Measurements from ENCODE around the gene ISG15. TPM values are rescaled to one million over a fixed set of nuclear protein-coding genes. Genes with fewer than 3 reads are reported as not detected.
A peak's percentile ranks its signal among the peaks of the same experiment; 100 is the strongest.

Gene ISG15
- total RNA-seq, 1 donor from 2014 or later = 14.3 TPM

DNA sequence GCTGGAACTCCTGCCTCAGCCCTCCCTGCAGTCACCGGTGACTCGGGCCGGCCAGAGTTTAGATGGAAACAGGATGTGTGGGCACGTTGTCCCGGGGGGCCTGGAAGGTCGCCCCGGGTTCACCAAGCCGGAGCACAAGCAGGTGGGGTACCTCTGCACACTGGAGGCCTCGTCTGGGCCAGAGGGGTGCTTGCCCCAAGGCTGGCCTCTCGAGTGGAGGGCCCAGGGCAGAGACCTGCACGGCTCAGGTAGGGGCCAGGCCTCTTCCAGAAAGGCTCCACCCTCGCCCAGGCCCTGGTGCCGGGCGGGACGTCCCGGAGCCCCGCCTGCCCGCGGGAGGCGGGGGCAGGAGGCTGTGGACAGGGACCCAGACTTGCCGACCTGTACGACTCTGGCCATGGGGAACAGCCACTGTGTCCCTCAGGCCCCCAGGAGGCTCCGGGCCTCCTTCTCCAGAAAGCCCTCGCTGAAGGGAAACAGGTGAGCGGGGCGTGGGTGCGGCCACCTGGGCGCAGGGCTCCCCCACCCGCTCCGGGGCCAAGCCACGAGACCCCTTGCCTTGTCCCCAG is 47.1 kb upstream of the ISG15 start, which contains the start of gene PLEKHN1:
TSS of gene PLEKHN1 (plus strand) at position 348 of the 569 bp plus-strand sequence. CDS start at position 398, 50 bp downstream.
- H3K36me3 Mint-ChIP-seq (ENCODE audit: insufficient read depth) = peaks cover 1% of the 10 kb centered on the region
- no peak within 1 kb of the TSS for H3K27ac Mint-ChIP-seq
- peak within 1 kb of the TSS; percentile 60 for H3K4me3 Mint-ChIP-seq (ENCODE audit: low read depth)
- TF ChIP-seq, protein P1, sequence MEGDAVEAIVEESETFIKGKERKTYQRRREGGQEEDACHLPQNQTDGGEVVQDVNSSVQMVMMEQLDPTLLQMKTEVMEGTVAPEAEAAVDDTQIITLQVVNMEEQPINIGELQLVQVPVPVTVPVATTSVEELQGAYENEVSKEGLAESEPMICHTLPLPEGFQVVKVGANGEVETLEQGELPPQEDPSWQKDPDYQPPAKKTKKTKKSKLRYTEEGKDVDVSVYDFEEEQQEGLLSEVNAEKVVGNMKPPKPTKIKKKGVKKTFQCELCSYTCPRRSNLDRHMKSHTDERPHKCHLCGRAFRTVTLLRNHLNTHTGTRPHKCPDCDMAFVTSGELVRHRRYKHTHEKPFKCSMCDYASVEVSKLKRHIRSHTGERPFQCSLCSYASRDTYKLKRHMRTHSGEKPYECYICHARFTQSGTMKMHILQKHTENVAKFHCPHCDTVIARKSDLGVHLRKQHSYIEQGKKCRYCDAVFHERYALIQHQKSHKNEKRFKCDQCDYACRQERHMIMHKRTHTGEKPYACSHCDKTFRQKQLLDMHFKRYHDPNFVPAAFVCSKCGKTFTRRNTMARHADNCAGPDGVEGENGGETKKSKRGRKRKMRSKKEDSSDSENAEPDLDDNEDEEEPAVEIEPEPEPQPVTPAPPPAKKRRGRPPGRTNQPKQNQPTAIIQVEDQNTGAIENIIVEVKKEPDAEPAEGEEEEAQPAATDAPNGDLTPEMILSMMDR (IDR thresholded peaks at IDR 0.05; ENCODE audit: unreplicated experiment) = no peak
- H3K9me3 Mint-ChIP-seq (ENCODE audit: low read depth) = no peaks in the 10 kb centered on the region
- peaks cover 25% of the 10 kb centered on the region for H3K27me3 Mint-ChIP-seq
- H3K4me1 Mint-ChIP-seq (ENCODE audit: low read depth) = no peaks in the 10 kb centered on the region
- DNase-seq (ENCODE audit: low spot score, unreplicated experiment) = no peak

DNA sequence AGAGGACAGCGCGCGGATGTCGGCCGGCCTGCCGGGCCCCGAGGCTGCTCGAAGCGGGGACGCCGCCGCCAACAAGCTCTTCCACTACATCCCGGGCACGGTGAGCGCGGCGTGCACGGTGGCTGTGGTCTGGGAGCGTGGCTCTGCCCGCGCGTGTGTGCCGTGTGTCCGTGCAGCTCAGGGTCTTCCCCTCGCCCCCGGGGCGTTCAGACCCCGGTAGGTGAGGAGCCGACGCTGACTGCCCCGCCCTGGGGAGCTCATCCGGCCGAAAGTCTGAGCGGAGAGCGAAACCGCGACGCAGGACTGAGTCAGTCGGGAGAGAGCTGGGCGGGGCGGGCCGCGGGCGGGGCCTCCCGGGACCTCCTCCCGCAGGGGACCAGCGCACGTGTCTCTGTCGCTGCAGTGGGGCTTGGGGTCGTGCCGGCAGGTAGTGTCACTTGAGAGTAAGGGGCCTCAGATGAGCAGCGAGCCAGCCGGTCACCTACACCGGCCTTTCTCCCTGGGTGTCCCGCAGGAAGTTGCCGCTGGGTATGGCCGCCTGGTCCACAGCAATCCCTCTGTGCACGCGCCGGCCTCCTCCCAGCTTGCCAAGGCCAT is 46.5 kb upstream of the ISG15 start:
- TF ChIP-seq, protein P1 (IDR thresholded peaks at IDR 0.05; ENCODE audit: unreplicated experiment) = no peak
- no peak overlapping the region for H3K27ac Mint-ChIP-seq
- no peaks in the 10 kb centered on the region for H3K4me1 Mint-ChIP-seq (ENCODE audit: low read depth)
- peak overlapping the region; percentile 60 for H3K4me3 Mint-ChIP-seq (ENCODE audit: low read depth)
- H3K9me3 Mint-ChIP-seq (ENCODE audit: low read depth) = no peaks in the 10 kb centered on the region
- DNase-seq (ENCODE audit: low spot score, unreplicated experiment) = no peak
- peaks cover 25% of the 10 kb centered on the region for H3K27me3 Mint-ChIP-seq
- peaks cover 1% of the 10 kb centered on the region for H3K36me3 Mint-ChIP-seq (ENCODE audit: insufficient read depth)

DNA sequence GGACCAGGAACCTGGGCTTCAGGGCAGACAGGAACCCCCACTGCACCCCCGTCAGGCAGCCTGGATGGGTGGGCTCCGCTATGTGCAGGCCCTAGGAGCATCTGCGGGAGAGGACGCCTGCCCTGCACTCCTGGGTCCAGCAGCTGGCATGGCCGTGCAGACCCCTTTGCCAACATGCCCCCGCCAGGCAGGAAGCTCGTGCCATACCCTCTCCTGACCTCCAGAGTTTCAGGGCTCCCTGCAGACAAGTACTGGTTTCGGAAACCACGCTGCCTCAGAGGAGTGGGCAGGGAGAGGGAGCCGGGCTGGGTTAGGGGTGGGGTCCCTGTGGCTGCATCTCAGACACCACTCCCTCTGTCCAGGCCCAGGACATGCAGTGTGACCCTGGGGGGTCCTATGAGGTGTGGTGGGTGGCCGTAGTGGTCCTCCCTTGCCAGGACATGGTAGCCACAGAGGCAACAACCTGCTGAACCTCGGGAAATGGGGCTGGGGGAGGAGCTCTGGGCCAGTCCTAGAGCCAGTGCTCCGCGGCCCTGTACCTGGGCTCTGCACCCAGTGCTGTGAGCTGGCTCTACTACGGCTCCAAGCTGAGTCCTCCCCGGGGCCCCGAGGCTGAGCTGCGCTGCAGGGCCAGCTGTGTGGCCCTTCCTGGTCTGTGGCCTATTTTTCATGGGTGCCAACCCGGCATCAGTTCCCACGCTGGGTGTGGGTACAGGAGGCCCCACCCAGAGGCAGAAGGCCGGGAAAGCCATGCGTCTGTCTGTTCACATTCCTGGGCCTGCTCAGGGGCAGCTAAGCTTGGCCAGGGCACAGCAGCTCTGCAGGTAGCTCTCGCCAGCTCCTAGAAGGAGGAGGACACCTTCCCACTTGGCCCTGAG is 45.6 kb upstream of the ISG15 start:
- H3K4me1 Mint-ChIP-seq (ENCODE audit: low read depth) = no peaks in the 10 kb centered on the region
- H3K27ac Mint-ChIP-seq = no peak overlapping the region
- TF ChIP-seq, protein P1 (IDR thresholded peaks at IDR 0.05; ENCODE audit: unreplicated experiment) = no peak
- no peak for DNase-seq (ENCODE audit: low spot score, unreplicated experiment)
- peaks cover 25% of the 10 kb centered on the region for H3K27me3 Mint-ChIP-seq
- peaks cover 1% of the 10 kb centered on the region for H3K36me3 Mint-ChIP-seq (ENCODE audit: insufficient read depth)
- H3K4me3 Mint-ChIP-seq (ENCODE audit: low read depth) = no peak overlapping the region
- H3K9me3 Mint-ChIP-seq (ENCODE audit: low read depth) = no peaks in the 10 kb centered on the region

DNA sequence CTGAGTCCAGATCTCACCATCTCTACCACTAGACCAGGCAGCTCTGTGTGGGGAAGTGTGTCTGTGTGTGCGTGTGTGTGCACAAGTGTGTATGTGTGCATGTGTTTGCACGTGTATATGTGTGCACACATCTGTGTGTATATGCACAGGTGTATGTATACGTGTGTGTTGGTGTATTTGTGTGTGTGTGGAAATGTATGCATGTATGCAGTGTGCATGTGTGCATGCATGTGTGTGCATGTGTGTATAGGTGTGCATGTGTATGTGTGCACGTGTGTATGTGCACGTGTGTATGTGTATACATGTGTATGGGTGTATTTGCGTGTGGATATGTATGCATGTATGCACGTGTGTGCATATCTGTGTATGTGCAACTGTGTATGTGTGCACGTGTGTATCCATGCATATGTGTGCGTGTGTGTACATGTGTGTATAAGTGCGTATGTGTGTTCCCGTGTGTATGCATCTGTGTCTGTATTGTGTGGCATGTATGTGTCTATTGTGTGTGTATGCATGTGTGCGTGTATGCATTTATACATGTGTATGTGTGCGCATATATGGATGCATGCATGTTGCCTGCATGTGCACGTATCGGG is 43.9 kb upstream of the ISG15 start:
- Mint-ChIP-seq H3K4me1 (ENCODE audit: low read depth) (no peaks in the 10 kb centered on the region), H3K36me3 (ENCODE audit: insufficient read depth) (peaks cover 1% of the 10 kb centered on the region), H3K27ac (no peak overlapping the region), H3K9me3 (ENCODE audit: low read depth) (no peaks in the 10 kb centered on the region), H3K27me3 (peaks cover 28% of the 10 kb centered on the region), H3K4me3 (ENCODE audit: low read depth) (no peak overlapping the region)
- no peak for DNase-seq (ENCODE audit: low spot score, unreplicated experiment)
- TF ChIP-seq, protein P1 (IDR thresholded peaks at IDR 0.05; ENCODE audit: unreplicated experiment) = no peak

All from progenitor cell of endocrine pancreas (in vitro differentiated cells).